HG03039 (cell line): ENCODE data around the gene NOSTRIN.
A peak's percentile ranks its signal among the peaks of the same experiment; 100 is the strongest.
"Not testable (repeated sequence)": the region's sequence is repeated elsewhere in the genome, so short reads cannot be mapped to it uniquely, and the experiment has no call there.

Experiments
- ATAC-seq: cut with Tn5 transposase; IDR thresholded peaks from one replicate; pipeline ENCODE4 v1.9.1; 2021; ENCODE audit warnings: mild to moderate bottlenecking, moderate library complexity; ENCODE audit not compliant: unreplicated experiment

The NOSTRIN gene

GRCh38 chr2:168870824-168871223, 68.4 kb downstream of the NOSTRIN start:
- not testable (repeated sequence) for ATAC-seq

DNA sequence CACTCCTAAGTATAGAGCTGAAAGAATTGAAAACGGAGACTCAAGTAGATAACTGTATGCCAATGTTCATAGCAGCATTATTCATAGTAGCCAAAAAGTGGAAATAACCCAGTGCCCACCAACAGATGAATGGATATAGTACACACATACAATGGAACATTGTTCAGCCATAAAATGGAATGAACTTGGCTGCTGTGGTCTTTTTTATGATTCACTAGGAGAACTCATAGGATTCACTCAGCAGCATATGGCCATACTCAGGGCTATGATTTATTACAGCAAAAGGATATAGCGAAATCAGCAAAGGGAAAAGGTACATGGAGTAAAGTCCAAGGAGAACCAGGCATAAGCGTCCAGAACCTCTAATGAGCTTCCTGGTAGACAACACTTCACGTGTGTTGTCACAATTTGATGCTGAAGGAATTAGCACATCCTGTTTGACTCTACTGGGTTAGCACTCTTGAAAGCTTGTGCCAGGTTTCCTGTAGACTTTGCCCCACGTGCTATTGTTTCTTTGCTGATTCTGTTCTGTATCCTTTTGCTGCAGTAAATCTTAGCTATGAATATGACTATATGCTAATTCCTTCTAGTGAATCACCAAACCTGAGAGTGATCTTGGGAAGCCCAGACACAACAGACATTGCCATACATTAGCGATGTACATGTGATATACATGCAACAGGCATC, 72.1 kb downstream of the NOSTRIN start:
- ATAC-seq = no peak

DNA sequence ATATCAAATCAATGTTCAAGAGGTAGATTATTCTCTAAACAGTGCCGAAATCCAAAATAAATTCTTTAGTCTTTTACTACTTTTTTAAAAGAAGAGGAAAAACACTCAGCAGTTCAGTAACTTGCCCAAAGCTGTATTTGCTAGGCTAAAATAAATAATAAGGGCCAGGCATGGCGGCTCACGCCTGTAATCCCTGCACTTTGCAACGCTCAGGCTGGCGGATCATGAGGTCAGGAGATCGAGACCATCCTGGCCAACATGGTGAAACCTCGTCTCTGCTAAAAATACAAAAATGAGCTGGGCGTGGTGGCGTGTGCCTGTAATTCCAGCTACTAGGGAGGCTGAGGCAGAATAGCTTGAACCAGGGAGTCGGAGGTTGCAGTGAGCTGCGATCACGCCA, 79.7 kb downstream of the NOSTRIN start:
- not testable (repeated sequence) for ATAC-seq

- ATAC-seq = no peak
Observed at GRCh38 chr2:168884975-168885374, 82.5 kb downstream of the NOSTRIN start.

DNA sequence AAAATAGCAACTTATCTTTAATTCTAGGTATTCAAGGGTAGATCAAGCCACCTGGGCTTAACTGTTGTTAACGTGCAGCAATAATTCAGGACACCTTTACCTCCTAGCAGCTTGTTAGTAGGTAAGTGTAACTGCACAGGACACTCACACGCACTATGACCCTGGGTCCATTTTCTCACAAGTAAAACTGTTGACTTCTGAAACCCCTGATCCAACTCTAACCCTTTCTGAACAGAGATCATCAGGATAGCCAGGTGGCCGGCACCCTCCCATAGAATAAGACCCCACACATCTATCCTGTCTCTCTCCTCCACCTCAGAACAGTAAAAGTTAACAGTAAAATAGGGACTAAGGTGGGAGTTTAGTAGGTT, 87.2 kb downstream of the NOSTRIN start:
- peak; percentile 1 for ATAC-seq

- ATAC-seq = peak; percentile 99
Observed at GRCh38 chr2:168890006-168890782, 87.8 kb downstream of the NOSTRIN start, which contains the start of gene SPC25. TSS of gene SPC25 (minus strand) at chr2:168890430. CDS start at chr2:168889519, 911 bp downstream.

GRCh38 chr2:168892327-168892726, 89.9 kb downstream of the NOSTRIN start:
- no peak for ATAC-seq

DNA sequence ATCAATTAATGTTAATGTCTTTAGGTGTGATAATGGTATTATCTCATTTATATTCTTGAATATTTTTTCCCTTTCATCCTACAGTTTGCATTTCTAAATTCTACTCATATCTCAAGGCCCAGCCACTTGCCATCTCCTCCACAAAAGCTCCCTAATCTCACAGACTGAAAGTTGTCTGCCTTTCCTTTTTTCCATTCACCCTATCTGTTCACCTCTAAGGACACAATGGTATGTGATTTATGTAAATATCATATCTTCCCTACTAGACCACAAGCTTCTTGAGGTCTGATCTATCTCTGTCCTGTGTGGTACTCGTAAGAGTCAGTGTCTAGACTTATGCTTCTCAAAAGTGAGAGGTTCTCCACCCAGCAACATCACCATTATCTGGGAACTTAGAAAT, 91.7 kb downstream of the NOSTRIN start:
- no peak for ATAC-seq

- no peak for ATAC-seq
Observed at GRCh38 chr2:168894720-168895119, 92.3 kb downstream of the NOSTRIN start.

- no peak for ATAC-seq
Observed at GRCh38 chr2:168895771-168896170, 93.3 kb downstream of the NOSTRIN start.

- ATAC-seq = no peak
Observed at GRCh38 chr2:168896783-168897182, 94.3 kb downstream of the NOSTRIN start.

DNA sequence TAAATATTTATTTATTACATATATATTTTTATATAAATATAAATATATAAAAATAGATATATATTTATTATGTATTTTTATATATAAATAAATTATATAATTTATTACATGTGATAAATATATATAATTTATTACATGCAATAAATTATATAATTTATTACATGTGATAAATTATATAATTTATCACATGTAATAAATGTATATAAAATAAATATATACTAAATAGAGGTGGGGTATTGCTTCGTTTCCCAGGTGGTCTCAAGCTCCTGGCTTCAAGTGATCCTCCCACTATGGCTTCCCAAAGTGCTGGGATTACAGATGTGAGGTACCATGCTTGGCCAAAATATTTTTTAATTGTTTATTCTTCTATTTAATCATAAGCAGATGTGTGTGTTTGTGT, 95.0 kb downstream of the NOSTRIN start:
- ATAC-seq = no peak

- ATAC-seq = no peak
Observed at GRCh38 chr2:168901003-168901402, 98.6 kb downstream of the NOSTRIN start, which contains the start of gene G6PC2. TSS of gene G6PC2 (plus strand) at chr2:168901291. CDS start at chr2:168901332, 41 bp downstream.

DNA sequence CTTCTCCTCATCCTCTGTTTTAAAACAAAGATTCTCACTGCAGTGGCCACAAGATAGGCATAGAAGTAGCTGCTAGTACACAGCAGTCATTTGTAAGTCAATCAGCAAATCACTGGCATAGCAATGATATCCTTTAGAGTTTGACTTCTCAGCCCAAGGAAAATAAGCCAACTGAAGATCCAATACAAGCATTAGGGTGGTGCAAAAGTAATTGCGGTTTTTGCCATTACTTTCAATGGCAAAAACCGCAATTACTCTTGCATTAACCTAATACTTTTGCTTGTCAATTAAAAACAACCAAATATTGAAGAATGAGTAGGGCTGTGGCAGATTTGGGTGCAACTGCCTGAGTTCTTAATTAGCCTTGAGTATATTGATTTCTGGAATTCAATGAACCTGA, 101.5 kb downstream of the NOSTRIN start:
- ATAC-seq = no peak

DNA sequence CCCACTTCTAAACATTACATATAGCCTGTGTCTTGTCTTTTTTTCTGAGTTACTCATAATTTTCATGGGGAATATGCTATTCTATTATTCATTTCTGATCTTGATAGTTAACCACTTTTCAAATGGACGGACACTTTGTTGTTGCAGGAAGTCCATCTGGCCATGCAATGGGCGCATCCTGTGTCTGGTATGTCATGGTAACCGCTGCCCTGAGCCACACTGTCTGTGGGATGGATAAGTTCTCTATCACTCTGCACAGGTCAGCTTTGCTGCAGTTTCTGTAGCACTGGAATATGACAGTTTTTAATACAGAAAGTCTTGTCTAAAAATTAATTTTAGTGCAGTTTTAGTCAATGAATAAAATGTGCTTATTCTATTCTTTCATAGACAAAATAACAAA, 101.9 kb downstream of the NOSTRIN start:
- no peak for ATAC-seq

DNA sequence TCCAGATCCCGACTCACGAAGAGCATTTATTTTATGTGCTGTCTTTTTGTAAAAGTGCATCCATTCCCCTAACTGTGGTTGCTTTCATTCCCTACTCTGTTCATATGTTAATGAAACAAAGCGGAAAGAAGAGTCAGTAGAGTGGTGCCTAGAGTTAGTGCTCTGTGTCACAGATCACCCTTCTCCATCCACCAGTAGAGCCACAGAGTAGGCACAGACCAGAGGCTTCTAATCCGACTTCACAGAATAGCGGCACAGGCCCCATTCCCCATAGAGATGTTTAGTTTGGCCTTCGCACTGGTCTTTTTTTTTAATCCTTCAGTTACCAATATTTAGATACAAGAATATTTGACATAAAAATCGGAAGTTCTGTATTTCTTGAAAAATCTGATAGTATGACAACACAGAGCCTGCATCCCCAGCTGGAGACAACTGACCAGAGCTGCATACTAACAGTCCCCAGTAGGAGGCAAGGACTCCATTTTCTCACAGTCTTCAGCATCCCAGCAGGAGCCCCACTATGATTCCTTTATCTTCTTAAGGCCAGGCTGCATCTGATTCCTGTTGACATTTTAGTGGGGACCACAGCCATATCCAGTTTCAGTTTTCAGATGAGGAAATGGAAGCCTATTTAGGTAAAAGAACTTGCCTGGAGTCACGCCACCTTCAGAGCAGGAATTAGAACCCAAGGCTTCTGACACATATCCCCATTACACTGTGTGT, 105.7 kb downstream of the NOSTRIN start:
- no peak for ATAC-seq

- no peak for ATAC-seq
Observed at GRCh38 chr2:168910330-168910729, 107.9 kb downstream of the NOSTRIN start.

GRCh38 chr2:168912466-168912865, 110.0 kb downstream of the NOSTRIN start:
- no peak for ATAC-seq

GRCh38 chr2:168912901-168913369, 110.5 kb downstream of the NOSTRIN start:
- no peak for ATAC-seq

DNA sequence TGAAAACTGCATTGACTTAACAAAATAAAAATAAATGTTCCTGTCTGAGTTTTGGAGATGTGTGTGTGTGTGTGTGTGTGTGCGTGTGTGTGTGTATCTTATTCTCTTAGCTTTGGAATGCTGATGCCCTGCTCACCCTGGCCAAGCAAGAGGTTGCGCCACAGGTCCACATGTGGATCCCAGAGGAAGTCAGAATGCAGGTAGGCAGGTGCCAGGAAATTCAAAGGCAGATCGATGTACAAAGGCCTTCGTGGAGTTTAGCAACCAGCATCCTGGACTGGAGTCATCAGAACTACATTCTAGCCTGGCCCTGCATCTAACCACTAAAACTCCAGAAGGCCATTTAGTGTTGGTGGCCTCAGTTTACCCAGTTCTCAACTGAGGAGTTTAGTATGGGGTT, 111.1 kb downstream of the NOSTRIN start:
- no peak for ATAC-seq
